Measurements from ENCODE around the gene GSTT4.

The GSTT4 gene

DNA sequence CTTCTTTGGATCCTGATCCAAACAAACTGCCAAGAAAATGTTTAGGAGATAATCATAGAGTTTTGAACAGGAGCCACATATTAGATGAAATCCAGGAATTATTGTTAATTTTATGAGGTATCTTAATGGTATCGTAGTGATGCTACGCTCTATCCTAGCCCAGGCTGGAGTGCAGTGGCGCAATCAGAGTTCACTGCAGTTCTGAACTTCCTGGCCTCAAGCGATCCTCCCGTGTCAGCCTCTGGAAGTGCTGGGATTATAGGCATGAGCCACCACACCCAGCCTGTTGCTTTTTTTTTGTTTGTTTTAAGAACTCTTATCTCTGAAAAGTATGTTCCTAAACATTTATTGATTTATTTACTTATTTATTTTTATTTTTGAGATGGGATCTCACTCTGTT lies 2.4 kb downstream of the GSTT4 start:
- TF ChIP-seq SIN3A (IDR thresholded peaks at IDR 0.05; ENCODE audit: borderline replicate concordance, insufficient read depth, low read length): no peak
- no peak for TF ChIP-seq POLR2AphosphoS5 (IDR thresholded peaks at IDR 0.05; ENCODE audit: low read depth, low read length)
- TF ChIP-seq, protein P1, sequence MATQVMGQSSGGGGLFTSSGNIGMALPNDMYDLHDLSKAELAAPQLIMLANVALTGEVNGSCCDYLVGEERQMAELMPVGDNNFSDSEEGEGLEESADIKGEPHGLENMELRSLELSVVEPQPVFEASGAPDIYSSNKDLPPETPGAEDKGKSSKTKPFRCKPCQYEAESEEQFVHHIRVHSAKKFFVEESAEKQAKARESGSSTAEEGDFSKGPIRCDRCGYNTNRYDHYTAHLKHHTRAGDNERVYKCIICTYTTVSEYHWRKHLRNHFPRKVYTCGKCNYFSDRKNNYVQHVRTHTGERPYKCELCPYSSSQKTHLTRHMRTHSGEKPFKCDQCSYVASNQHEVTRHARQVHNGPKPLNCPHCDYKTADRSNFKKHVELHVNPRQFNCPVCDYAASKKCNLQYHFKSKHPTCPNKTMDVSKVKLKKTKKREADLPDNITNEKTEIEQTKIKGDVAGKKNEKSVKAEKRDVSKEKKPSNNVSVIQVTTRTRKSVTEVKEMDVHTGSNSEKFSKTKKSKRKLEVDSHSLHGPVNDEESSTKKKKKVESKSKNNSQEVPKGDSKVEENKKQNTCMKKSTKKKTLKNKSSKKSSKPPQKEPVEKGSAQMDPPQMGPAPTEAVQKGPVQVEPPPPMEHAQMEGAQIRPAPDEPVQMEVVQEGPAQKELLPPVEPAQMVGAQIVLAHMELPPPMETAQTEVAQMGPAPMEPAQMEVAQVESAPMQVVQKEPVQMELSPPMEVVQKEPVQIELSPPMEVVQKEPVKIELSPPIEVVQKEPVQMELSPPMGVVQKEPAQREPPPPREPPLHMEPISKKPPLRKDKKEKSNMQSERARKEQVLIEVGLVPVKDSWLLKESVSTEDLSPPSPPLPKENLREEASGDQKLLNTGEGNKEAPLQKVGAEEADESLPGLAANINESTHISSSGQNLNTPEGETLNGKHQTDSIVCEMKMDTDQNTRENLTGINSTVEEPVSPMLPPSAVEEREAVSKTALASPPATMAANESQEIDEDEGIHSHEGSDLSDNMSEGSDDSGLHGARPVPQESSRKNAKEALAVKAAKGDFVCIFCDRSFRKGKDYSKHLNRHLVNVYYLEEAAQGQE (IDR thresholded peaks at IDR 0.05; ENCODE audit: insufficient read depth in 1 of 2, low read depth in 2 of 2, low read length in 2 of 2): no peak
- TF ChIP-seq TAF1 (IDR thresholded peaks at IDR 0.05; ENCODE audit: borderline replicate concordance, insufficient read depth, low read length): no peak
- TF ChIP-seq FOXP2 (optimal IDR thresholded peaks at IDR 0.05; ENCODE audit: borderline replicate concordance, extremely low read depth, extremely low read length, insufficient read depth): no peak

DNA sequence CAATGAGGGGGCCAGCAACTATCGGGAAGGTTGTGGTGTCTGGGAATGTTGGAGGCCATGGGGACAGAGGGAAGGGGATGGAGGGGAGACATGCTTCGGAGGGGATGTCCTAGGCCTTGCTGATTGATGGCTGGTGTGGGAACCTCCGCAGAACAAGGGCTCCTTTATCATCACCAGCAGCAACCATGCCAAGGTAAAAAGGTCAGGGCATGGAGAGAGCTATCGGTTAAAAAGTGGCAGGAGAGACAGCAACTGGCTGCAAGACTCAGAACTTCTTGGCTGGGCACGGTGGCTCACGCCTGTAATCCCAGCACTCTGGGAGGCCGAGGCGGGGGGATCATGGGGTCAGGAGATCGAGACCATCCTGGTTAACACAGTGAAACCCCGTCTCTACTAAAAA lies 3.0 kb downstream of the GSTT4 start:
- no peak for TF ChIP-seq TAF1 (IDR thresholded peaks at IDR 0.05; ENCODE audit: borderline replicate concordance, insufficient read depth, low read length)

DNA sequence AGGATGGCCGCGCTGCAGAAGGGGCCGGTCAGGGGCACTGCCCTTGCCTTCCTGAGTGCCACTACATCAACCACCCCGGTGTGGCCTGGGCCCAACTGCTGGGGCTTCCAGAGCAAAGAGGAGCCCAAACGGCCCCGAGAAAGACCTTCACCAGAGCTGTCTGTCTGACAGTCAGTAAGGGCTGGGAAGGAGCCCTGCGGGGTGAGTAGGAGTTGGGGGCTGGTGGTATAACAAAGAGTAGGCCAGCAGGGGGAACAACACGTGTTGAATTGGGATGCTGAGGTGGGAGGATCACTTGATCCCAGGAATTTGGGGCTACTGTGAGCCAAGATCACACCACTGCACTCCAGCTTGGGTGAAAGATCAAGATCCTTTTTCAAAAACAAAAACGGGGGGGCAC lies 3.9 kb downstream of the GSTT4 start:
- TF ChIP-seq, protein P1 (IDR thresholded peaks at IDR 0.05; ENCODE audit: insufficient read depth in 1 of 2, low read depth in 2 of 2, low read length in 2 of 2): no peak
- TF ChIP-seq POLR2AphosphoS5 (IDR thresholded peaks at IDR 0.05; ENCODE audit: low read depth, low read length) (no peak), SIN3A (IDR thresholded peaks at IDR 0.05; ENCODE audit: borderline replicate concordance, insufficient read depth, low read length) (no peak), TAF1 (IDR thresholded peaks at IDR 0.05; ENCODE audit: borderline replicate concordance, insufficient read depth, low read length) (no peak), FOXP2 (optimal IDR thresholded peaks at IDR 0.05; ENCODE audit: borderline replicate concordance, extremely low read depth, extremely low read length, insufficient read depth) (no peak)

DNA sequence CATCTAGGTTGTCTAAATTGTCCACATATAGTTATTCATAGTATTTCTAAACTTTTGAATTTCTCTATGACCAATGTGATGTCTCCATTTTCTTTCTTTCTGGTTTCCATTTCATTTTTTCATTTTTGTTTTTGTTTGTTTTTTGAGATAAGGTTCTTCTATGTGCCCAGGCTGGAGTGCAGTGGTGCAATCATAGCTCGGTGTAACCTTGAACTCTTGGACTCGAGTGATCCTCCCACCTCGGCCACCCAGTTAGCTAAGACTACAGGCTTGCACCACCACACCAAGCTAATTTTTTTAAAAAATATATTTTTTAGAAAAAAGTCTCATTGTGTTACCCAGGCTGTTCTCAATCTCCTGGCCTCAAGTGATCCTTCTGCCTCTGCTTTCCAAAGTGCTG lies 8.2 kb downstream of the GSTT4 start:
- no peak for TF ChIP-seq TAF1 (IDR thresholded peaks at IDR 0.05; ENCODE audit: borderline replicate concordance, insufficient read depth, low read length)
- no peak for TF ChIP-seq POLR2AphosphoS5 (IDR thresholded peaks at IDR 0.05; ENCODE audit: low read depth, low read length)
- TF ChIP-seq SIN3A (IDR thresholded peaks at IDR 0.05; ENCODE audit: borderline replicate concordance, insufficient read depth, low read length): no peak
- no peak for TF ChIP-seq FOXP2 (optimal IDR thresholded peaks at IDR 0.05; ENCODE audit: borderline replicate concordance, extremely low read depth, extremely low read length, insufficient read depth)
- TF ChIP-seq, protein P1 (IDR thresholded peaks at IDR 0.05; ENCODE audit: insufficient read depth in 1 of 2, low read depth in 2 of 2, low read length in 2 of 2): no peak

DNA sequence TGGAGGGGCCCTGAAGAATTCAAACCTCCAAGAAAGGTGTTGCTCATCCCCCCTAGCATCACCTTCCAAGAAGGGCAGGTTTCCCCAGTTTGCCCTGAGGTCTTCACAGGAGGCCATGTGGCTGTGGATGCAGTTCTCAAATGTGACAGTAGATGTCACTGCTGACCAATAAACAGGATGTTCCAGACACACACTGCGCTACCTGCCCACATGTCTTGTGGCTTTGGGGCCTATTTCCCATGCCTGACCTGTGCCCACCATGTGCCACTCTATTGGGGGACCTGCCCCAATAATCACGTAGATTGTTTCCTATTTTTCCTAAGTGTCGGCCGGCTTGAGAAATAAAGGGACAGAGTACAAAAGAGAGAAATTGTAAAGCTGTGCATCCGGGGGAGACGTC lies 20.8 kb downstream of the GSTT4 start:
- no peak for TF ChIP-seq POLR2AphosphoS5 (IDR thresholded peaks at IDR 0.05; ENCODE audit: low read depth, low read length)
- TF ChIP-seq FOXP2 (optimal IDR thresholded peaks at IDR 0.05; ENCODE audit: borderline replicate concordance, extremely low read depth, extremely low read length, insufficient read depth): no peak
- TF ChIP-seq TAF1 (IDR thresholded peaks at IDR 0.05; ENCODE audit: borderline replicate concordance, insufficient read depth, low read length): no peak
- no peak for TF ChIP-seq SIN3A (IDR thresholded peaks at IDR 0.05; ENCODE audit: borderline replicate concordance, insufficient read depth, low read length)
- TF ChIP-seq, protein P1 (IDR thresholded peaks at IDR 0.05; ENCODE audit: insufficient read depth in 1 of 2, low read depth in 2 of 2, low read length in 2 of 2): no peak

Measured in PFSK-1 (cell line).